HepG2 (cell line): ENCODE data around the gene RNASE4. TPM values are rescaled to one million over a fixed set of nuclear protein-coding genes. Genes with fewer than 3 reads are reported as not detected.

Source experiments
- DR1 ChIP-seq: sonication (generic); formaldehyde crosslinking; IDR thresholded peaks from 2 replicates; pipeline ENCODE4 v1.8.0; 2021; ENCODE audit warnings: mild to moderate bottlenecking, missing genetic modification reagents, inconsistent platforms
- HMG20B ChIP-seq: conservative IDR thresholded peaks from 2 replicates; pipeline ENCODE4 v1.6.1; 2016; ENCODE audit warnings: missing genetic modification reagents, missing compliant biosample characterization
- HNRNPH1 ChIP-seq: fragments of 200-400 bp; formaldehyde crosslinking; optimal IDR thresholded peaks from 2 replicates; pipeline ENCODE3; 2017; ENCODE audit warnings: mild to moderate bottlenecking, low read depth, low read length
- MAF1 ChIP-seq: sonication (generic); formaldehyde crosslinking; IDR thresholded peaks from 2 replicates; pipeline ENCODE4 v1.5.0; 2020; ENCODE audit warnings: missing genetic modification reagents, borderline replicate concordance
- MIER2 ChIP-seq: IDR thresholded peaks from 2 replicates; pipeline ENCODE4 v1.6.1; 2016; ENCODE audit warnings: missing biosample characterization, missing genetic modification reagents
- NFE2L1 ChIP-seq: sonication (generic); formaldehyde crosslinking; IDR thresholded peaks from 2 replicates; pipeline ENCODE4 v1.4.0; 2020; ENCODE audit warnings: missing genetic modification reagents, mild to moderate bottlenecking, borderline replicate concordance
- RARA ChIP-seq: IDR thresholded peaks from 2 replicates; pipeline ENCODE4 v1.6.1; 2016; ENCODE audit warnings: missing genetic modification reagents, missing compliant biosample characterization
- SMC3 ChIP-seq: IDR thresholded peaks from 2 replicates; pipeline ENCODE4 v1.6.1; 2011; ENCODE audit warnings: low read length, improper control_type of control experiment
- SOX5 ChIP-seq: IDR thresholded peaks from 2 replicates; pipeline ENCODE4 v1.6.1; 2016; ENCODE audit warnings: borderline replicate concordance
- TBX2 ChIP-seq: sonication (generic); formaldehyde crosslinking; IDR thresholded peaks from 2 replicates; pipeline ENCODE4 v1.5.0; 2020; ENCODE audit warnings: missing genetic modification reagents, mild to moderate bottlenecking, borderline replicate concordance
- ZNF777 ChIP-seq: sonication (generic); formaldehyde crosslinking; IDR thresholded peaks from 2 replicates; pipeline ENCODE4 v1.4.0; 2020; ENCODE audit warnings: missing genetic modification reagents
- polyA plus RNA-seq, 8 experiments: library from polyadenylated mRNA; depleted of rRNA in 3 of 8; stranded (reverse) in 7 of 8; unstranded in 1 of 8; fragments of >200 nt; fragmentation: Illumina TruSeq in 4 of 8; extraction: Trizol in 4 of 8; gene quantifications; 2 replicates each; pipeline versions ENCODE4 v1.2.1 to v1.2.3, GENCODE V29; 2011 to 2016; ENCODE audit warnings: low read depth in 4 of 8, missing spikeins in 1 of 8, mixed read lengths in 1 of 8; ENCODE audit not compliant: insufficient read depth in 1 of 8
- total RNA-seq, 5 experiments: library from RNA; depleted of rRNA; stranded (reverse); fragments of >200 nt; fragmentation: Illumina TruSeq; extraction: Trizol; gene quantifications; 2 replicates each; pipeline ENCODE4 v1.2.3, GENCODE V29; 2016; ENCODE audit warnings: low read depth in 1 of 5
- TF ChIP-seq, protein P1 (sequence below): sonication (generic); formaldehyde crosslinking; IDR thresholded peaks from 2 replicates; pipeline ENCODE4 v1.4.0; 2020; ENCODE audit warnings: mild to moderate bottlenecking, missing genetic modification reagents, borderline replicate concordance
- TF ChIP-seq, protein P2 (sequence below), 2 experiments: sonication (generic) in 1 of 2; formaldehyde crosslinking in 1 of 2; IDR thresholded peaks; 2 replicates each; pipeline versions ENCODE4 v1.4.0 to v1.6.1; 2016 to 2020; ENCODE audit warnings: borderline replicate concordance in 1 of 2, low read depth in 1 of 2, mild to moderate bottlenecking in 1 of 2, missing genetic modification reagents in 1 of 2
- TF ChIP-seq, protein P3 (sequence below): sonication (generic); formaldehyde crosslinking; IDR thresholded peaks from 2 replicates; pipeline ENCODE4 v1.4.0; 2020; ENCODE audit warnings: missing genetic modification reagents
- TF ChIP-seq, protein P4 (sequence below): sonication (generic); formaldehyde crosslinking; IDR thresholded peaks from 2 replicates; pipeline ENCODE4 v1.4.0; 2020; ENCODE audit warnings: missing genetic modification reagents, borderline replicate concordance
- TF ChIP-seq, protein P5 (sequence below): sonication (generic); formaldehyde crosslinking; IDR thresholded peaks from 2 replicates; pipeline ENCODE4 v1.4.0; 2020; ENCODE audit warnings: mild to moderate bottlenecking, missing genetic modification reagents
- TF ChIP-seq, protein P6 (sequence below): IDR thresholded peaks from 2 replicates; pipeline ENCODE4 v1.6.1; 2016

Gene RNASE4
- total and polyA plus RNA-seq, 2 of the 13 experiments (the other 11 are each of a cell fraction or from before 2014, with no cell fraction given): 109 to 983 TPM

DNA sequence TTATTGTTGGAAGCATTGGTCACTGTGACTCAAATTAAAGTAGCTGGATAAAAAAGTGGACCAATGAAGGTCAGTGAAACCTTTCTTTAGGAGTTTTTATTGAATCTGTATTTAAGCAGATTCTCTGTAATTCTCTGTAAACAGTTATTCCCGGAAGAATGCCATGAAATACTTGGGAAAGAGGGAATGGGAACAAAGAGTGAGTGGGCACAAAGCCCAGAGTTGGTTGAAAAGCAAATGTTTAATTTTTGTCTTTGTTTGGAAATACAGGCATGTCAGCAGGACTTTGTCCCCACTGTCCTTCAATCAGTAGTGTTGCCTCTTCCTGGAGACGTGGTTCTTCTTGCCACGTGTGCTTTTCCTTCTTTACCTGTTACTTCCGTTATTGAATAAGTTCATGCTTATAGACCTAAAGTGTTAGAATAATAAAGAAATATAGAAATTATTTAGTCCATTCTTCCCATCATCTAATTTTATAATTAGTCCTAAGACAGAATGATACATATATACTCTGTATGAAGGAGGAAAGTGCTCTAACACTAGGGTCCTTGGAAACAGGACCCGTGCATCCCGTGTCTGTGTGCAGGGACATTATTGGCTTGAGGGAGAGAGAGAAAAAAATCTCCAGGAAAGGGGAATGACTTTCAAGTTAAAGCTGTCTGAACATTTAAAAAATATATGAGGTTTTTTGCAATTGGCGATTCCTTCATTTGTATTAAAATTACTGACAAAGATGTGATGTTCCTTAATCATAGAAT lies 2.2 kb downstream of the RNASE4 start (continued):
- peak; percentile 71 for TF ChIP-seq HMG20B
- no peak for TF ChIP-seq HNRNPH1
- TF ChIP-seq SMC3: no peak
- no peak for TF ChIP-seq ZNF777
- 0 out of 2 replicates have a peak, but pooled peaks have one; percentile 46 for TF ChIP-seq MIER2 (CRISPR knock-in tag)
- TF ChIP-seq, protein P1, sequence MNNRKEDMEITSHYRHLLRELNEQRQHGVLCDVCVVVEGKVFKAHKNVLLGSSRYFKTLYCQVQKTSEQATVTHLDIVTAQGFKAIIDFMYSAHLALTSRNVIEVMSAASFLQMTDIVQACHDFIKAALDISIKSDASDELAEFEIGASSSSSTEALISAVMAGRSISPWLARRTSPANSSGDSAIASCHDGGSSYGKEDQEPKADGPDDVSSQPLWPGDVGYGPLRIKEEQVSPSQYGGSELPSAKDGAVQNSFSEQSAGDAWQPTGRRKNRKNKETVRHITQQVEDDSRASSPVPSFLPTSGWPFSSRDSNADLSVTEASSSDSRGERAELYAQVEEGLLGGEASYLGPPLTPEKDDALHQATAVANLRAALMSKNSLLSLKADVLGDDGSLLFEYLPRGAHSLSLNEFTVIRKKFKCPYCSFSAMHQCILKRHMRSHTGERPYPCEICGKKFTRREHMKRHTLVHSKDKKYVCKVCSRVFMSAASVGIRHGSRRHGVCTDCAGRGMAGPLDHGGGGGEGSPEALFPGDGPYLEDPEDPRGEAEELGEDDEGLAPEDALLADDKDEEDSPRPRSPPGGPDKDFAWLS (CRISPR knock-in tag): no peak
- TF ChIP-seq, protein P2, sequence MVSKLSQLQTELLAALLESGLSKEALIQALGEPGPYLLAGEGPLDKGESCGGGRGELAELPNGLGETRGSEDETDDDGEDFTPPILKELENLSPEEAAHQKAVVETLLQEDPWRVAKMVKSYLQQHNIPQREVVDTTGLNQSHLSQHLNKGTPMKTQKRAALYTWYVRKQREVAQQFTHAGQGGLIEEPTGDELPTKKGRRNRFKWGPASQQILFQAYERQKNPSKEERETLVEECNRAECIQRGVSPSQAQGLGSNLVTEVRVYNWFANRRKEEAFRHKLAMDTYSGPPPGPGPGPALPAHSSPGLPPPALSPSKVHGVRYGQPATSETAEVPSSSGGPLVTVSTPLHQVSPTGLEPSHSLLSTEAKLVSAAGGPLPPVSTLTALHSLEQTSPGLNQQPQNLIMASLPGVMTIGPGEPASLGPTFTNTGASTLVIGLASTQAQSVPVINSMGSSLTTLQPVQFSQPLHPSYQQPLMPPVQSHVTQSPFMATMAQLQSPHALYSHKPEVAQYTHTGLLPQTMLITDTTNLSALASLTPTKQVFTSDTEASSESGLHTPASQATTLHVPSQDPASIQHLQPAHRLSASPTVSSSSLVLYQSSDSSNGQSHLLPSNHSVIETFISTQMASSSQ (IDR thresholded peaks at IDR 0.05; ENCODE audit: low read depth): peak; percentile 87
- TF ChIP-seq, protein P2 (CRISPR knock-in tag; IDR thresholded peaks at IDR 0.05; ENCODE audit: borderline replicate concordance): peak; percentile 80; the same call in 1 of the 2 replicates
- TF ChIP-seq, protein P3, sequence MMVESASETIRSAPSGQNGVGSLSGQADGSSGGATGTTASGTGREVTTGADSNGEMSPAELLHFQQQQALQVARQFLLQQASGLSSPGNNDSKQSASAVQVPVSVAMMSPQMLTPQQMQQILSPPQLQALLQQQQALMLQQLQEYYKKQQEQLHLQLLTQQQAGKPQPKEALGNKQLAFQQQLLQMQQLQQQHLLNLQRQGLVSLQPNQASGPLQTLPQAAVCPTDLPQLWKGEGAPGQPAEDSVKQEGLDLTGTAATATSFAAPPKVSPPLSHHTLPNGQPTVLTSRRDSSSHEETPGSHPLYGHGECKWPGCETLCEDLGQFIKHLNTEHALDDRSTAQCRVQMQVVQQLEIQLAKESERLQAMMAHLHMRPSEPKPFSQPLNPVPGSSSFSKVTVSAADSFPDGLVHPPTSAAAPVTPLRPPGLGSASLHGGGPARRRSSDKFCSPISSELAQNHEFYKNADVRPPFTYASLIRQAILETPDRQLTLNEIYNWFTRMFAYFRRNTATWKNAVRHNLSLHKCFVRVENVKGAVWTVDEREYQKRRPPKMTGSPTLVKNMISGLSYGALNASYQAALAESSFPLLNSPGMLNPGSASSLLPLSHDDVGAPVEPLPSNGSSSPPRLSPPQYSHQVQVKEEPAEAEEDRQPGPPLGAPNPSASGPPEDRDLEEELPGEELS (CRISPR knock-in tag): peak; percentile 94
- TF ChIP-seq TBX2 (CRISPR knock-in tag): peak; percentile 76
- no peak for TF ChIP-seq NFE2L1 (CRISPR knock-in tag)
- TF ChIP-seq SOX5 (CRISPR knock-in tag): peak; percentile 99
- TF ChIP-seq MAF1 (CRISPR knock-in tag): peak; percentile 80; the same call in 1 of the 2 replicates
- TF ChIP-seq, protein P4, sequence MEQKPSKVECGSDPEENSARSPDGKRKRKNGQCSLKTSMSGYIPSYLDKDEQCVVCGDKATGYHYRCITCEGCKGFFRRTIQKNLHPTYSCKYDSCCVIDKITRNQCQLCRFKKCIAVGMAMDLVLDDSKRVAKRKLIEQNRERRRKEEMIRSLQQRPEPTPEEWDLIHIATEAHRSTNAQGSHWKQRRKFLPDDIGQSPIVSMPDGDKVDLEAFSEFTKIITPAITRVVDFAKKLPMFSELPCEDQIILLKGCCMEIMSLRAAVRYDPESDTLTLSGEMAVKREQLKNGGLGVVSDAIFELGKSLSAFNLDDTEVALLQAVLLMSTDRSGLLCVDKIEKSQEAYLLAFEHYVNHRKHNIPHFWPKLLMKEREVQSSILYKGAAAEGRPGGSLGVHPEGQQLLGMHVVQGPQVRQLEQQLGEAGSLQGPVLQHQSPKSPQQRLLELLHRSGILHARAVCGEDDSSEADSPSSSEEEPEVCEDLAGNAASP (CRISPR knock-in tag): peak; percentile 88
- TF ChIP-seq, protein P5, sequence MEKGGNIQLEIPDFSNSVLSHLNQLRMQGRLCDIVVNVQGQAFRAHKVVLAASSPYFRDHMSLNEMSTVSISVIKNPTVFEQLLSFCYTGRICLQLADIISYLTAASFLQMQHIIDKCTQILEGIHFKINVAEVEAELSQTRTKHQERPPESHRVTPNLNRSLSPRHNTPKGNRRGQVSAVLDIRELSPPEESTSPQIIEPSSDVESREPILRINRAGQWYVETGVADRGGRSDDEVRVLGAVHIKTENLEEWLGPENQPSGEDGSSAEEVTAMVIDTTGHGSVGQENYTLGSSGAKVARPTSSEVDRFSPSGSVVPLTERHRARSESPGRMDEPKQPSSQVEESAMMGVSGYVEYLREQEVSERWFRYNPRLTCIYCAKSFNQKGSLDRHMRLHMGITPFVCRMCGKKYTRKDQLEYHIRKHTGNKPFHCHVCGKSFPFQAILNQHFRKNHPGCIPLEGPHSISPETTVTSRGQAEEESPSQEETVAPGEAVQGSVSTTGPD (CRISPR knock-in tag): peak; percentile 82; the same call in 1 of the 2 replicates
- peak; percentile 85 for TF ChIP-seq RARA (CRISPR knock-in tag)
- TF ChIP-seq, protein P6, sequence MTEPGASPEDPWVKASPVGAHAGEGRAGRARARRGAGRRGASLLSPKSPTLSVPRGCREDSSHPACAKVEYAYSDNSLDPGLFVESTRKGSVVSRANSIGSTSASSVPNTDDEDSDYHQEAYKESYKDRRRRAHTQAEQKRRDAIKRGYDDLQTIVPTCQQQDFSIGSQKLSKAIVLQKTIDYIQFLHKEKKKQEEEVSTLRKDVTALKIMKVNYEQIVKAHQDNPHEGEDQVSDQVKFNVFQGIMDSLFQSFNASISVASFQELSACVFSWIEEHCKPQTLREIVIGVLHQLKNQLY: peak; percentile 96
- no peak for TF ChIP-seq DR1
